GM18508 (cell line): ENCODE measurements around the gene MEIS3.

Experiments used
- ATAC-seq: cut with Tn5 transposase; IDR thresholded peaks from one replicate; pipeline ENCODE4 v1.9.1; 2021; ENCODE audit warnings: moderate number of reproducible peaks; ENCODE audit not compliant: insufficient read depth, unreplicated experiment

MEIS3 gene

GRCh38 chr19:47419030-47419783 is at the start of gene MEIS3:
MEIS3 (minus strand) TSS chr19:47419527; CDS start chr19:47419081, 446 bp downstream.
- ATAC-seq, result no peak

GRCh38 chr19:47467914-47468313 is 48.6 kb upstream of the MEIS3 start:
- no peak for ATAC-seq

- ATAC-seq, result no peak
Observed at GRCh38 chr19:47465957-47466356, 46.6 kb upstream of the MEIS3 start.

- no peak for ATAC-seq
Observed at GRCh38 chr19:47464675-47465419, 45.5 kb upstream of the MEIS3 start.

GRCh38 chr19:47461876-47462275 is 42.5 kb upstream of the MEIS3 start:
- no peak for ATAC-seq

- ATAC-seq, result no peak
Observed at GRCh38 chr19:47459477-47459876, 40.1 kb upstream of the MEIS3 start.

- no peak for ATAC-seq
Observed at GRCh38 chr19:47458672-47459071, 39.3 kb upstream of the MEIS3 start.

- no peak for ATAC-seq
Observed at GRCh38 chr19:47456721-47457474, 37.6 kb upstream of the MEIS3 start.

GRCh38 chr19:47450478-47450877 is 31.2 kb upstream of the MEIS3 start:
- ATAC-seq, result no peak

- ATAC-seq, result no peak
Observed at GRCh38 chr19:47448360-47448727, 29.0 kb upstream of the MEIS3 start.

GRCh38 chr19:47447470-47448359 is 28.4 kb upstream of the MEIS3 start:
- no peak for ATAC-seq

GRCh38 chr19:47446534-47447469 is 27.5 kb upstream of the MEIS3 start:
- no peak for ATAC-seq

- no peak for ATAC-seq
Observed at GRCh38 chr19:47445937-47446402, 26.6 kb upstream of the MEIS3 start.

GRCh38 chr19:47445527-47445926 is 26.2 kb upstream of the MEIS3 start:
- ATAC-seq, result no peak

- ATAC-seq, result no peak
Observed at GRCh38 chr19:47444388-47444821, 25.1 kb upstream of the MEIS3 start.

GRCh38 chr19:47443331-47443730 is 24.0 kb upstream of the MEIS3 start:
- no peak for ATAC-seq

- no peak for ATAC-seq
Observed at GRCh38 chr19:47438793-47439220, 19.5 kb upstream of the MEIS3 start.

GRCh38 chr19:47437500-47437899 is 18.2 kb upstream of the MEIS3 start:
- no peak for ATAC-seq
